Activated CD8-positive, alpha-beta memory T cell treated with anti-CD3 and anti-CD28 coated beads, Interleukin-2, amount 50 U/mL, for 48 hours (primary cell): ENCODE measurements around the gene NSUN2.
A peak's percentile ranks its signal among the peaks of the same experiment; 100 is the strongest.
"Not testable (repeated sequence)": the region's sequence is repeated elsewhere in the genome, so short reads cannot be mapped to it uniquely, and the experiment has no call there.

Experiments used
- DNase-seq: peaks from one replicate; pipeline ENCODE4 v3.0.0-alpha.2; 2020

The NSUN2 gene

DNA sequence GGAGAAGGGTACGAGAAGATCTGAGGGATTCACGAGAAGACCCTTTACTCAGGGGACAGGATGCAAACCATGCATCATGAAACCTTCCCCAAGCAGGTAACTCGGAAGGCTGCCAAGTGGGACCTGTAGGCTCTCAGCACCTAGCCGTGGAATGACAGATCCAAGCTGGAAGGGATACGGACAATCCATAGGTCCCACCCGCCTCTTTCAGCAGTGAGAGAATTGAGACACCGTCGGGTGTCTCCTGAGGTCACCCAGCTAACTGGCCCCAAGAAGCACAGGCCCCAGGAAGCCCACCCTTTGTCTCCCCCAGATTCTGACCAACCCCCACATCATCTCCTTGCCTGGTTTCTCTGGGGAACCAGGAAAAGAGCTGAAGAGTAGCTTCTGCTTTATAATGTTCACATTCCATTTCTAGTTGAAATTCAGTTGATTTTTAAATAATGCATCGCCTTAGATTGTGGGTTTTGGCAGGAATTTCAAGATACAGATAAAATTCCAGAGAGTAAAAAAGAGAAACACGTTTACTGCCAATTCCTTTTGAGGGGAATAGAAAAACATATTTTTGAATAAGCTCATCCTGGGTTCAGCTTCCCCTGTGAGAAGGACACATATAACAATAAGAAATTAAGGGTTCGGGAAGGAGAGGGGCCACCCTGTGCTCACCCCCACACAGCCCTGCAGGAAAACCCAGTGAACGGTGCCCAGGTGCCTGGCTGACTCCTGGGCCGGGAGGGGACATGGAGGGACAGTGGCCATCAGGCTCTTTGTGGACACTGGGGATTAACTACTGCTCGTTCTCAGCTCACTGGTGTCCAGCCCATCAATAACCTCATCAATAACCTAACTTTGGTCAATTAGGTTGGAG, 51.1 kb downstream of the NSUN2 start:
- no peak for DNase-seq

GRCh38 chr5:6581090-6581489, 51.8 kb downstream of the NSUN2 start:
- no peak for DNase-seq

DNA sequence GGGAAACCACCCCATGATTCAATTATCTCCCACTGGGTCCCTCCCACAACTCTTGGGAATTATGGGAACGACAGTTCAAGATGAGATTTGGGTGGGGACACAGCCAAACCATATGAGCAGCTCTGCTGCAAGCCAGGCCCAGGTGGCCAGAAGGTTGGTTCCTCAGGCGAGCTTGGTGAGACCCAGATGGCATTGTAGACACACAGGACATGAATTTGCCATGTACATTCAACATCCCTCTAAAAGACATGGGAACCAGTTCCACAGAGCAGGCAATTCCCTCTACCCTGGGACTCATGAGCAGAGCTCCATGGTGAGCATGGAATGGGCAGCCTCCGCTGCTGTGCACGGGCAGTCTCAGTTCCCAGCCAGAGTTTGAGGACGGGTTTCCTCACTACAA, 53.3 kb downstream of the NSUN2 start:
- no peak for DNase-seq

GRCh38 chr5:6578676-6579343, 54.0 kb downstream of the NSUN2 start:
- no peak for DNase-seq

- no peak for DNase-seq
Measured at GRCh38 chr5:6576861-6577501, 55.9 kb downstream of the NSUN2 start.

DNA sequence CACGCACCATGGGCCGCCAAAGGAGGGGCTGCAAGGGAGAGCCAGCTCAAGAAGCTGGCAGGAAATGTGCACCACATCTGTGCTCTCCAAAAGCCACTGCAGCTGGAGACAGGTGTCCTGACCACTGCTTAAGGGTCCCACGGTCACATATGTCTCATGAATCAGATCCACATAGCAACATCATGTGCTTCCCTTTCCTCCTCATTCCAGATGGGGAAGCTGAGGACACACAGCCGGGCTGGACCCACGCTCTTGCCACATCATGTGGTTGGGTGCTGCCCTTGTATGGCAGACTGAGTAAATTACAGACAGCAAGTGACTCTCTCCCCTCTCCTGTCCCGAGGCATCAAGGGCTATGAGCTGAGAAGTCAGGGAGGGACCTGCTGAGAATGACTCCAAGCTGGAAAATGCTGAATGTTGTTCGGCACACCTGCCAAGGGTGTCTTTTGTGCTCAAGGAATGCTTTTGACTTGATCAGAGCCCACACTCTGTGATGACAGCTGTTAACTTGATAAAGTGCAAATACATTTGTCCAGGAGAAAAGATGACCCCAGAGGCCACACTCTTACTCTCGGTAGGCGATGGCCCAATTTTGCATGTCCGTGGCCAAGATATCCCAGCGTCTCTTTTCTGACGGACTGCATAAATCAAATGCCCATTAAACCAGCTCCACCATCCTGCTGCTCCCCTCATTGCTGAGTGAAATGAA, 58.2 kb downstream of the NSUN2 start:
- no peak for DNase-seq

DNA sequence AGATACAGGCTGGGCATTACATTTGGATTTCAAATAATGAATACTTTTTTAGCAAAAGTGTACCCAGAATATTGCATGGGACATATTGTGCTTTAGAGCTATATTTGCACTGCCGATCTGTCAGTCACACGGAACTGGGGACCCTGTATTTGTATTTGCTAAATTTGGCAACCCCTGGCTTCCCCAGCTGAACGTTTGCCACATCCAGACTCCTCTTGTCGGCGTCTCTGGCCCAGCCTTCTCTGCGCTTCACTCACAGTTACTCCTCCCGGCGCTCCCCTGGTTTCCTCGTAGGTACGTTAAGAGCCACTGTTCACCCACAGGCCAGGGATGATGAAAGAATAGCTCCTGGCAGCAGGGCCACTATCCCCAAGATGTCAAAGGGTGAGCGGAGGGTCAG, 58.7 kb downstream of the NSUN2 start:
- DNase-seq: no peak

GRCh38 chr5:6573651-6574101, 59.2 kb downstream of the NSUN2 start:
- DNase-seq: peak; percentile 43

- DNase-seq: peak; percentile 36
Measured at GRCh38 chr5:6572825-6573380, 59.9 kb downstream of the NSUN2 start.

DNA sequence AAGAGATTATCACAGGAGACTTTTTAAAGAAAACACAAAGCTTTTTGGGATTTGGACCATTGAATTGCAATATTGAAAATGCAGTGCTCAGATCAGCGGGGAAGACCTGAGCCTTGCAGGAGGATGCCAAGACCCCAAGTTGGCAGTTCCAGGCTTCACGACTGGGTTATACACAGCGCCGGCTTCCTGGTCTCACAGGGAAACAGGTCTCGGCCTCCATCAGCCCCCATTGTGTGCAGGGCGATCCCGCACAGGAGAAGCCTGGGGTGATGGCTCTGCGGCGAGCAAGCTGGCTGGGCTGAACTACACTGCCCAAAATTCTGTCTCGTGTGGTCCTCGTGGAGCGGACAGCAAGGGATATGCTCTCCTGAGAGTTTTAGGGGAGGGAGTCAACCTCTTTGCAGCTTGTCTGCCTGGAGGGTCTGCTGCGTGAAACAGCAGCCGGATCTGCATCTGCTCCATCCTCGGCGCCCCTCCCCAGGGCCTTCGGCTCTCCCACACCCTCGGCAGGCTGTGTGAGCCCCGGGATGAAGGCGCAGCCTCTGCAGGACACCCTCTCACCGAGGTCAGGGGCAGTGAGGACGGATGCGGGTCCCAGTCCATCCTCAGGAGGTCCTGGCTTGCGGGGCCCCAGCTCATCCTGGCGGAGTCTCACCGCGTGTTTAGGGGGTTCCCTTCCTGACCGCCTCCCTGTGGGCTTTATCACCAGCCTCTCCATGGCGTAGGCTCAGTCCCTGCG, 60.6 kb downstream of the NSUN2 start:
- peak; percentile 40 for DNase-seq

DNA sequence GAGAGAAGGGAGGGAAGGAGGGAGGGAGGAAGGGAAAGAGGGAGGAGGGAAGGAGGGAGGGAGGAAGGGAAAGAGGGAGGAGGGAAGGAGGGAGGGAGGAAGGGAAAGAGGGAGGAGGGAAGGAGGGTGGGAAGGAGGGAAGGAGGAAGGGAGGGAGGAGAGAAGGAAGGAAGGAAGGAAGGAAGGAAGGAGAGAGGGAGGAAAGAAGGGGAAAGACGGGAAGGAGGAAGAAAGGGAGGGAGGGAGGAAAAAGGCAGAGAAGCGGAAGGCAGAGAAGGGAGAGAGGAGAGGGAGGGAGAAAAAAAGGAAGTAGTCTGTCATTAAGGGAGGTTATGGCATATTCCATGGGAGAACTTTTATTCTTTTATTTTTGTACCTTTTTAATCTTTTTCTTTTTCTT, 61.2 kb downstream of the NSUN2 start:
- not testable (repeated sequence) for DNase-seq

- DNase-seq: no peak
Measured at GRCh38 chr5:6570530-6570929, 62.3 kb downstream of the NSUN2 start.

- no peak for DNase-seq
Measured at GRCh38 chr5:6568889-6569288, 64.0 kb downstream of the NSUN2 start.

DNA sequence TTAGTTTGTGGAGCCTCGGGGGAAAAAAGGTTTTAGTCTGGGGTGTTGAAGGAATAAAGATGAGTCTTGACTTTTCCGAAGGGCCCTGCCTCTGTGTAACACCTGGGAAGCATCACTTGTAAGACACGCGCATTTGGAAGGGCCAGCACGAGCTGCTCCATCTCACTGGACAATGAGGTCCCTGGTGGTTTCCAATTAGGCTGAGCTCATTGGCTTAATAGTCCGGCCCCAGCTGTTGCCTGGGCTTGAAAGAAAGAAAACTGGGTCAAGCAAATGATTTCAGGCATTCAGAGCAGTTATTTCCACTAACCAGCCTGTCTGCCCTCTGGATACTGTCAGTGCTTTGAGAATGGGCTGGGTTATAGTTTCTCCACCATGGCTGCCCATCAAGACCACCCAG, 64.5 kb downstream of the NSUN2 start:
- DNase-seq: no peak

GRCh38 chr5:6567835-6568234, 65.0 kb downstream of the NSUN2 start:
- no peak for DNase-seq

DNA sequence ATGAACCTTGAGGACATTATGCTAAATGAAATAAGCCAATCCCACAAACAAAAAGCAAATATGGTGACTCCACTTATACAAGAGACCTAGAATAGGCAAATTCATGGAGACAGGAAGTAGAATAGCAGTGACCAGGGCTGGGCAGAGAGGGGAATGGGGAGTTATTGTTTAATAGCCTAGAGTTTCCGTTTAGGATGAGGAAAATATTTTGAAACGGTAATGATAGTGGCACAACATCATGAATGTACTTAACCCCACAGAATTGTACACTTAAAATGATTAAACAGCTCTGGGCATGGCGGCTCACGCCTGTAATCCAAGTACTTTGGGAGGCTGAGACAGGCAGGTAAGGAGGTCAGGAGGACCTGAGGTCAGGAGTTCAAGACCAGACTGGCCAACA, 65.8 kb downstream of the NSUN2 start:
- DNase-seq: peak; percentile 7

- no peak for DNase-seq
Measured at GRCh38 chr5:6565492-6565891, 67.4 kb downstream of the NSUN2 start.

- DNase-seq: no peak
Measured at GRCh38 chr5:6557807-6558575, 74.9 kb downstream of the NSUN2 start.

- DNase-seq: peak; percentile 23
Measured at GRCh38 chr5:6556802-6557102, 76.1 kb downstream of the NSUN2 start.

DNA sequence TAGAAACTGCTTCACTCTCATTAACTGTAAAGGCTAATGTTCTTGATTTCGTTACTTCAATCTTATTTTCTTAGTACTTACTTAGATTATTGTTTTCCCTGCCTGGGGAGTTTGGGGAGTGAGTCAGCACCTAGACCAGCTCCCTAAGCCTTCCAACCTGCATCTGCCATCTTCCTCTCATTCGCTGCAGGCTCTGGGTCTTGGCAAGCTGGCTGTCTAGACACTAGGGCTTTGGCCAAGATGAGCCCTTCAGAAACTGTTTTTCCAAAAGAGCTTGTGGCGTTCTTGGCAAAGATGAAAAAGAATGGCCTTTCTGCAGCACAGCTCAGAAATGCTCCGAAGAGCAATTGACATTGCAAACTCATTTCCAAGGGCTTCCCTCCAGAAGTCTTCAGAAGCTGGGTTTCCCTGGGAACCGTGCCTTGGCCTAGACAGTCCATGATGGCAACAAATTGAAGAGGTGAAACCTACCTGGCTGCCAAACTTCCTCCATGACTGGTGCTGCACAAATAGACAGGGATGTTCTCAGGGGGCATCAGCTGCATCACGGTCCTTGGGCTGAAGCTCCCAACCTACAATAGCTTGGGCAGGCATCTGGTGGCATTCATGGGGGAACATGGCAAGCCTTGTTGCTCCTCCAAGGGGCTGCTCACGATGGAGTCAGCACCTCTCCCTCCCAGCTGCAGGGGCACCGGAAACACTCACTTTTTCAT, 76.6 kb downstream of the NSUN2 start:
- DNase-seq: no peak

GRCh38 chr5:6554812-6555211, 78.0 kb downstream of the NSUN2 start:
- no peak for DNase-seq
